HG02943 (cell line): Measurements from ENCODE around the gene ACTR10.

Experiments
- ATAC-seq: cut with Tn5 transposase; IDR thresholded peaks from one replicate; pipeline ENCODE4 v1.9.1; 2021; ENCODE audit warnings: mild to moderate bottlenecking, low read depth, moderate library complexity; ENCODE audit not compliant: unreplicated experiment

The ACTR10 gene

GRCh38 chr14:58199726-58200479 lies at the start of gene ACTR10:
ACTR10 (plus strand) TSS chr14:58200149; CDS start chr14:58200218, 69 bp downstream.
- ATAC-seq: peak; percentile 90

GRCh38 chr14:58150243-58150805 lies 49.6 kb upstream of the ACTR10 start:
- no peak for ATAC-seq

DNA sequence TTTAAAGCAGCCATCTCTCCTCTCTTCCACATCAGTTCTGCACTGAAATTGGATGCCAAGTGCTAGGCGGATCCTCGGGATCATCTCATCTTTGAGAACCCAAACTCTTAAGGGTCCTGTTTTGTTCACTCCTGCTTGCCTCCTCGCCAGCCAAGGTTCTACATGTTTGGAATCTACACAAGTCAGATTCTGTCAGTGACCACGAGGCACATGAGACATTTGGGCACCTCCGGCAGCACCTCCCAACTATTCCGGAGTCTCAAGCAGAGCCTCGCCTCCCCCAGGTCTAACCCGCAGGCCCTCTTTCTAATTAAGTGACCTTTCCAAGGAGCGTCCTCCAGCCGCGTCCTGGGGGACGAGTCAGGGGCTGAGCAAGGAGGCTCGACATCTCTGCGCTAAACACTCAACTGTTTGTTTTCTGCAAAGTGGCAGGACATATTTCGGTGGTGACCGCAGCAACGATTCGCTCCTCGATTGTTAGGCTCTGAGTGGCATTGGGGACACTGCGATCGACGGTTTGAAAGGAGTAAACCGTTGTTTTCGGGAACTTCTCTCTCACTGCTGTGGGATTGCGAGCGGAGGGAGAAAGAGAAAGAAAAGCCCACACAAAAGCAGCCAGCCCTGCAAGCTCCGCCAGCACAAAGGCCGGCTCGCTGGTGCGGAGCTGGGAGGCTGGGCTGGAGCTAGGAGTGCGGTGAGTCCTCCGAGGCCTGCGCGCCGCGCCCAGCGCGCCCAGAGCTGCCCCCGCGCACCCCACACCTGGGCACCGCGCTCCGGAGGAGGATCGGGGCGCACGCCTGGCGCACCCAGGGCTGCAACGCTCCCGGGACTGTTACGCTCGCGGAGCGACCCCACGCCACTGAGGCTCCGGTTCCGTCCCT lies 48.6 kb upstream of the ACTR10 start:
- ATAC-seq: peak; percentile 29

DNA sequence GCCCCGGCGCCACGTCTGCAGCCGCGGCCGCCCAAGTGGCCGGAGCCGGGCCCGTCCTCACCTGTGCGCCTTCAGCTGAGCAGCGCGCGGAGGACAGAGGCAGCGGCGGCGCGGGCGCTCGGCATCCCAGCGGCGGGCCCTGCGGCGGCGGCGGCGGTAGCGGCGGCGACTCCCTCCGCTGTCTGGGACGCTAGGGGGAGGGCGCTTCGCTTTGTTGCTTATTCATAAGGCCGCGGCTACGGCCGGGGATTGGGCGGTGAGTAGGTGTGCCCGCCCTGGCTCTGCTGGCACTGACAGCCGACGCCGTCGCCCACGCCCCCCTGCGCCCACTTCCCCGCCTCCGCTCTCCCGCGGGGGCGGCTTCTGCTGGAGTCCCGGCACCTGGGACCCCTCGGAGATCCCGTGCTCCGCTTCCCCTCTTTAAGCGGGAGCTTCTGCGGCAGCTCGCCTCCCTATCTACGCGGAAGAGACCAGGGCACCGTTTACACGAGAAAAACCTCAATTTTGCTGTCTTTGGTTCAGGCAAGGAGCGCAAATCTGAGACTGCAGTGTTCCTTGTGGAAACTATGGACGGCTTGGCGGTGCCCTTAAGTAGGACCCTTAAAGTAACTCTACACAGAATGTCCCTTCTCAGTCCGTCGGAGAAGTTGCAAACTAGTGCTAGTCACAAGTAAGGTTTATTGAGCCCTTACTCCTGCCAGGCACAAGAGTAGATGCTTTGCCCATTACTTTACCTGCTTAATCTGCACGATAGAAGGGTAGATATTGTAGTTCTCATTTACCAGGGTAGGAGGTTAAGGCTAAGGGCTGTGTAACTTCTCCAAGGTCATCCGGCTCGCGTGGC lies 47.7 kb upstream of the ACTR10 start, which contains the start of gene ARMH4:
Gene ARMH4 (minus strand): TSS at position 200 of the 844 bp plus-strand sequence. CDS start 12,855 bp downstream, outside the sequence.
- ATAC-seq: peak; percentile 86

DNA sequence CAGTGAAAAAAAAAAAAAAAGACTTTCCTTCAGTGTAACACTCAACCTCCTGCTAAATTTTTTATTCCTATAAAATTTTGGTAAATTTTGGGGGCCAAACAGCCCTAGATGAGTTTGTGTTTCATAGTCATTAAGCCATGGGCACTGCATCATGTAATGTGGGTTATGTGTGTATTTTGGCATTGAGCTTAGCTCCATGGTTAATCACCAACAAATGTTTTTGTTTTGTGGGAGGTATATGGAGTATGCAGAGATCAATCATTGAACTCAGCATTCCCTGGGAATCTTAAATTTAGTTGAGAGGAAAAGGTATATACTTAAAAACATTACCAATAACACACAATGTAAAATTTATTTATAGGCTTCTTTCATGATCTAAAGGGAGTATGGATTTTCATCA lies 39.4 kb upstream of the ACTR10 start:
- no peak for ATAC-seq

- no peak for ATAC-seq
Measured at GRCh38 chr14:58166005-58166983, 33.7 kb upstream of the ACTR10 start.

DNA sequence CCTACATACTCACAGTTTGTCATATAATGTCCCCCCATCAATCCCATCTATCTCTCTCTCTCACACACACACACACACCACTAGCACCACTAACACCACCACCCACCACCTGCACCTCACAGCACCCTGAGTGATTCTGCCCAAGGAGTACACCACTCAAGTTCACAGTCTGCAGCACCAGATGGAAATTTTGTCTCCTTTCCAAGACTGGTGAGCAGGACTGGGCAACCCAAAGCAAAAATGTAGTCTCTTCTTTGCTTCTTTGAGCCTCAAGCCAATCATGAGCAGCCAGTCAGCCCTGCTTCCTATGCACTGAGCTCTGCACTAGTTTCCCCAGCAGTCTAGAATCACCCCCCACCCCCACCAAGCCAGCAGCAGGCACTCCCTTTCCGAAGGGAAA lies 32.9 kb upstream of the ACTR10 start:
- no peak for ATAC-seq

- ATAC-seq: no peak
Measured at GRCh38 chr14:58167891-58168290, 32.1 kb upstream of the ACTR10 start.

DNA sequence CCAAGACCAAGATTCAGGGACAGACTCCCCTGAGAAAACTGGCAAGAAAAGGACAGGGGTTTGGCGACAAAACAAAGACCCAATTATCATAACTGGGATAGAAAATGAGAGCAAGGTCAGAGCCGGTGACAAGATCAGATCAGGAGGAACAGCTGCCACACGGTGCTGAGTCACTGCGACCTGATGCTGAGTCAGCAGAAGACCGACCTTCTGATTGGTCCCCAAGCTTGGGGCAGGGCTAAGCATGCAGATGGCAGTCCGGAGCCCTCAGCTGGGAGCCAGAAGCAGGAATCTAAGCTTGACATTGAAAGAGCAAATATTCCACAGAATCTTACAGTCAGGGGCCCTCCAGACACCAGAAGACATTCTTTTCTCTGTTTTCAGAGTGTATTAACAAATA lies 28.9 kb upstream of the ACTR10 start:
- ATAC-seq: no peak

- ATAC-seq: no peak
Measured at GRCh38 chr14:58177125-58177524, 22.8 kb upstream of the ACTR10 start.

- no peak for ATAC-seq
Measured at GRCh38 chr14:58189176-58189575, 10.8 kb upstream of the ACTR10 start.

- no peak for ATAC-seq
Measured at GRCh38 chr14:58191763-58192601, 8.0 kb upstream of the ACTR10 start.

DNA sequence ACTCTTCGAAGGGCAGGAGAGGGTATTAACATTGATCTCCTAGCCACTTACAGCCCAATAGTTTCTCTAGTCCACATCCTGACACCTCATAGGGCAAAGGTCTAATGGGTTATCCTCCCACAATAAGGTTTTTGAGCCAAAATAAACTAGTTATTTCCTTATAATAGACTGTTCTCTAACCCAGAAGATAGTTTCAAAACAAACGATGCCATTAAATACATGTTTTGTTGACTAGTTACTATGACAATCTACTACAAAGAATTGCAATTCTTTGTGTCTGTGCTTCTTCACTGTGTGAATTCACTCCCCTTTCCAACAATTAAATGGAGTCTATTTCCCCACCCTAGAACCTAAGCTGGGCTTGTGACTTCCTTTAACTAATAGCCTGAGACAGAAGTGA lies 6.4 kb upstream of the ACTR10 start:
- ATAC-seq: no peak

DNA sequence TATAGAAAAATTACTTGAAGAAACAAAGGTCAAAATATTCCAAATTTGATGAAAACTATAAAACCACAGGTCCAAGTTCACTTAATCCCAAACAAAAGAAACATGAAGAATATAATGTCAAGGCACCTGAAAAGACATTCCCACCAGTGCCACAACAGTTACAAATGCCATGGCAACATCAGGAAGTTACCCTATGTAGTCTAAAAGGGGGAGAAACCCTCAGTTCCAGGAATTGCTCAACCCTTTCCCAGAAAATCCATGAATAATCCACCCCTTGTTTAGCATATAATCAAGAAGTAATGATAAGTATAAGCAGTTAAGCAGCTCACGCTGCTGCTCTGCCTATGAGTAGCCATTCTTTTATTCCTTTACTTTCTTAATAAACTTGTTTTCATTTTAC lies 3.8 kb upstream of the ACTR10 start:
- ATAC-seq: no peak

- ATAC-seq: no peak
Measured at GRCh38 chr14:58198086-58198485, 1.9 kb upstream of the ACTR10 start.

DNA sequence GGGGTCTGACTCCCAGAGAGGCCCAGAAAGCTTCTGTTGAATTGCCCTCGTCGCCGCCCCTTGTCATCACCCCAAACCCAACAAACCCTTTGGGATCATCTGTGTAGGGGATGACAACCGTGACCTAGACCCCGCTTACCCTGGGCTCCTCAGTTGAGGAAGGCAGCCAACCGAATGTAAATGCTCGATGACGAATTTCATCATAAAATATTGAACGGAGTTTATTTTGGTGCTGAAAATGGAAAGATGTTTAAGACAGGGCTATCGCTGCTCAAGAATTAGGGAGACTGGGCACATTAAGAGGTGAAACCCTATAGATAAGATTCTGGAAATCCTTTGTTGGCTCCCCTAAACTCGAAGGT lies 512 bp downstream of the ACTR10 start:
- ATAC-seq: peak; percentile 27

DNA sequence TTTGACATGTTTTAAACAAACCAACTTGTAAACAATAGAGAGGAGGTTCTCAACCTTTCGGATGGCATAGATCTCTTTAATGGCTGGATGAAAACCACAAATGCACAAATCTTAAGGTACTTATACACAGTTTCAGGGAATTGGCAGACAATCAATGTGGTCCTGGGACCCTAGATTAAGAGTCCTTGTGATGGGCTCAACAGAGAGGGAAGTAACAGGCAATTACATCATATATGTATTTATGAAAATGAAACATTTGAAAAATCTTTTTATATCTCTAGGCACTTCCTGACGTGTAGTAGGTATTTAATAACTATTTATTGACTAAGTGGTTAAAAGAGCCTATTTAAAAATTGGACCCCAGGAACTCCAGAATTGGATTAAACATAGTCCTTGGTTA lies 897 bp downstream of the ACTR10 start:
- no peak for ATAC-seq

DNA sequence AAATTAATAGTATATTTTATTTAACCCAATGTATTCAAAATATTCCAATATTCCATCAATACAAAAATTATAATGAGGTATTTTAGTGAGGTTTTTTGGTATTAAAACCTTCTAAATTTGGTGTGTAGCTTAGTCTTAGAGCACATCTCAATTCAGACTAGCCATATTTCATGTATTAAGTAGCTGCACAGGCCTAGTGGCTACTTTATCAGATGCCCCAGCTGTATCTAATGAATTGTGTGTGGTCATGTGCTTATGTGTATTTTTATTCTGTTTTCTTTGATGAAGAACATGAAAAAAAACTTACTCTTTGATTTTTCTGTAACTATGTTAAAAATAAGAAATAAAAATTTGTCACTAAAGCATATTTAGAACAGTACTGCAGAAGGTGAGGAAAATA lies 13.2 kb downstream of the ACTR10 start:
- ATAC-seq: no peak
